ENCODE data around the gene TCP11X2. TPM values are rescaled to one million over a fixed set of nuclear protein-coding genes. Genes with fewer than 3 reads are reported as not detected.

Gene TCP11X2
- total and polyA plus RNA-seq, 2 of the 8 experiments (the other 6 are each of a cell fraction or from before 2014, with no cell fraction given): 0.08 to 0.32 TPM

DNA sequence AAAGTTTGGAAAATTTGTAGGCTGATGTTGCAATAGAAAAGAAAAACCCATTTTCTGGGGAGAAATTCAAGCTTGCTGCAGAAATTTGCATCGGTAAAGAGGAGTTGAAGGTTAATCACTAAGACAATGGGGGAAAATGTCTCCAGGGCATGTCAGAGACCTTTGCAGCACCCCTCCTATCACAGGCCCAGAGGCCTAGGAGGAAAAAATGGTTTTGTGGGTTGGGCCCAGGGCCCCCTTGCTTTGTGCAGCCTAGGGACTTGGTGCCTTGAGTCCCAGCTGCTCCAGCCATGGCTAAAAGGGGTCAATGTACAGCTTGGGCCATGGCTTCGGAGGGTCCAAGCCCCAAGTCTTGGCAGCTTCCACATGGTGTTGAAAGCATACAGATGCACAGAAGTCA lies 27.1 kb upstream of the TCP11X2 start (continued):
- TF ChIP-seq, protein P1, sequence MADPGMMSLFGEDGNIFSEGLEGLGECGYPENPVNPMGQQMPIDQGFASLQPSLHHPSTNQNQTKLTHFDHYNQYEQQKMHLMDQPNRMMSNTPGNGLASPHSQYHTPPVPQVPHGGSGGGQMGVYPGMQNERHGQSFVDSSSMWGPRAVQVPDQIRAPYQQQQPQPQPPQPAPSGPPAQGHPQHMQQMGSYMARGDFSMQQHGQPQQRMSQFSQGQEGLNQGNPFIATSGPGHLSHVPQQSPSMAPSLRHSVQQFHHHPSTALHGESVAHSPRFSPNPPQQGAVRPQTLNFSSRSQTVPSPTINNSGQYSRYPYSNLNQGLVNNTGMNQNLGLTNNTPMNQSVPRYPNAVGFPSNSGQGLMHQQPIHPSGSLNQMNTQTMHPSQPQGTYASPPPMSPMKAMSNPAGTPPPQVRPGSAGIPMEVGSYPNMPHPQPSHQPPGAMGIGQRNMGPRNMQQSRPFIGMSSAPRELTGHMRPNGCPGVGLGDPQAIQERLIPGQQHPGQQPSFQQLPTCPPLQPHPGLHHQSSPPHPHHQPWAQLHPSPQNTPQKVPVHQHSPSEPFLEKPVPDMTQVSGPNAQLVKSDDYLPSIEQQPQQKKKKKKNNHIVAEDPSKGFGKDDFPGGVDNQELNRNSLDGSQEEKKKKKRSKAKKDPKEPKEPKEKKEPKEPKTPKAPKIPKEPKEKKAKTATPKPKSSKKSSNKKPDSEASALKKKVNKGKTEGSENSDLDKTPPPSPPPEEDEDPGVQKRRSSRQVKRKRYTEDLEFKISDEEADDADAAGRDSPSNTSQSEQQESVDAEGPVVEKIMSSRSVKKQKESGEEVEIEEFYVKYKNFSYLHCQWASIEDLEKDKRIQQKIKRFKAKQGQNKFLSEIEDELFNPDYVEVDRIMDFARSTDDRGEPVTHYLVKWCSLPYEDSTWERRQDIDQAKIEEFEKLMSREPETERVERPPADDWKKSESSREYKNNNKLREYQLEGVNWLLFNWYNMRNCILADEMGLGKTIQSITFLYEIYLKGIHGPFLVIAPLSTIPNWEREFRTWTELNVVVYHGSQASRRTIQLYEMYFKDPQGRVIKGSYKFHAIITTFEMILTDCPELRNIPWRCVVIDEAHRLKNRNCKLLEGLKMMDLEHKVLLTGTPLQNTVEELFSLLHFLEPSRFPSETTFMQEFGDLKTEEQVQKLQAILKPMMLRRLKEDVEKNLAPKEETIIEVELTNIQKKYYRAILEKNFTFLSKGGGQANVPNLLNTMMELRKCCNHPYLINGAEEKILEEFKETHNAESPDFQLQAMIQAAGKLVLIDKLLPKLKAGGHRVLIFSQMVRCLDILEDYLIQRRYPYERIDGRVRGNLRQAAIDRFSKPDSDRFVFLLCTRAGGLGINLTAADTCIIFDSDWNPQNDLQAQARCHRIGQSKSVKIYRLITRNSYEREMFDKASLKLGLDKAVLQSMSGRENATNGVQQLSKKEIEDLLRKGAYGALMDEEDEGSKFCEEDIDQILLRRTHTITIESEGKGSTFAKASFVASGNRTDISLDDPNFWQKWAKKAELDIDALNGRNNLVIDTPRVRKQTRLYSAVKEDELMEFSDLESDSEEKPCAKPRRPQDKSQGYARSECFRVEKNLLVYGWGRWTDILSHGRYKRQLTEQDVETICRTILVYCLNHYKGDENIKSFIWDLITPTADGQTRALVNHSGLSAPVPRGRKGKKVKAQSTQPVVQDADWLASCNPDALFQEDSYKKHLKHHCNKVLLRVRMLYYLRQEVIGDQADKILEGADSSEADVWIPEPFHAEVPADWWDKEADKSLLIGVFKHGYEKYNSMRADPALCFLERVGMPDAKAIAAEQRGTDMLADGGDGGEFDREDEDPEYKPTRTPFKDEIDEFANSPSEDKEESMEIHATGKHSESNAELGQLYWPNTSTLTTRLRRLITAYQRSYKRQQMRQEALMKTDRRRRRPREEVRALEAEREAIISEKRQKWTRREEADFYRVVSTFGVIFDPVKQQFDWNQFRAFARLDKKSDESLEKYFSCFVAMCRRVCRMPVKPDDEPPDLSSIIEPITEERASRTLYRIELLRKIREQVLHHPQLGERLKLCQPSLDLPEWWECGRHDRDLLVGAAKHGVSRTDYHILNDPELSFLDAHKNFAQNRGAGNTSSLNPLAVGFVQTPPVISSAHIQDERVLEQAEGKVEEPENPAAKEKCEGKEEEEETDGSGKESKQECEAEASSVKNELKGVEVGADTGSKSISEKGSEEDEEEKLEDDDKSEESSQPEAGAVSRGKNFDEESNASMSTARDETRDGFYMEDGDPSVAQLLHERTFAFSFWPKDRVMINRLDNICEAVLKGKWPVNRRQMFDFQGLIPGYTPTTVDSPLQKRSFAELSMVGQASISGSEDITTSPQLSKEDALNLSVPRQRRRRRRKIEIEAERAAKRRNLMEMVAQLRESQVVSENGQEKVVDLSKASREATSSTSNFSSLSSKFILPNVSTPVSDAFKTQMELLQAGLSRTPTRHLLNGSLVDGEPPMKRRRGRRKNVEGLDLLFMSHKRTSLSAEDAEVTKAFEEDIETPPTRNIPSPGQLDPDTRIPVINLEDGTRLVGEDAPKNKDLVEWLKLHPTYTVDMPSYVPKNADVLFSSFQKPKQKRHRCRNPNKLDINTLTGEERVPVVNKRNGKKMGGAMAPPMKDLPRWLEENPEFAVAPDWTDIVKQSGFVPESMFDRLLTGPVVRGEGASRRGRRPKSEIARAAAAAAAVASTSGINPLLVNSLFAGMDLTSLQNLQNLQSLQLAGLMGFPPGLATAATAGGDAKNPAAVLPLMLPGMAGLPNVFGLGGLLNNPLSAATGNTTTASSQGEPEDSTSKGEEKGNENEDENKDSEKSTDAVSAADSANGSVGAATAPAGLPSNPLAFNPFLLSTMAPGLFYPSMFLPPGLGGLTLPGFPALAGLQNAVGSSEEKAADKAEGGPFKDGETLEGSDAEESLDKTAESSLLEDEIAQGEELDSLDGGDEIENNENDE (IDR thresholded peaks at IDR 0.05; ENCODE audit: insufficient replicate concordance, low read length): no peak
- TF ChIP-seq CBX8 (IDR thresholded peaks at IDR 0.05; ENCODE audit: borderline replicate concordance, low read depth, low read length) (no peak), GABPA (IDR thresholded peaks at IDR 0.05; ENCODE audit: borderline replicate concordance, insufficient read depth, low read length) (no peak), JUN (IDR thresholded peaks at IDR 0.05; ENCODE audit: low read depth, low read length) (no peak), RAD21 (IDR thresholded peaks at IDR 0.05 in 1 of 2, conservative IDR thresholded peaks at IDR 0.05 in 1 of 2; ENCODE audit: low read depth in 2 of 2, low read length in 2 of 2) (no peak), TAF7 (optimal IDR thresholded peaks at IDR 0.05; ENCODE audit: borderline replicate concordance, low read depth, low read length) (no peak), NANOG (IDR thresholded peaks at IDR 0.05; ENCODE audit: insufficient read depth, low read depth, low read length, poor library complexity, severe bottlenecking) (no peak), KDM4A (IDR thresholded peaks at IDR 0.05; ENCODE audit: low read depth, low read length, severe bottlenecking) (no peak), TAF1 (IDR thresholded peaks at IDR 0.05; ENCODE audit: low read depth, low read length) (no peak), POLR2A (IDR thresholded peaks at IDR 0.05; ENCODE audit: control extremely low read depth in 1 of 2, low read depth in 2 of 2, low read length in 2 of 2) (no peak), PHF8 (conservative IDR thresholded peaks at IDR 0.05; ENCODE audit: low read depth, low read length) (no peak), POU5F1 (IDR thresholded peaks at IDR 0.05; ENCODE audit: low read depth, low read length) (no peak)
